ENCODE results near the gene GRIK2.
A peak's percentile ranks its signal among the peaks of the same experiment; 100 is the strongest.

GRIK2 gene

DNA sequence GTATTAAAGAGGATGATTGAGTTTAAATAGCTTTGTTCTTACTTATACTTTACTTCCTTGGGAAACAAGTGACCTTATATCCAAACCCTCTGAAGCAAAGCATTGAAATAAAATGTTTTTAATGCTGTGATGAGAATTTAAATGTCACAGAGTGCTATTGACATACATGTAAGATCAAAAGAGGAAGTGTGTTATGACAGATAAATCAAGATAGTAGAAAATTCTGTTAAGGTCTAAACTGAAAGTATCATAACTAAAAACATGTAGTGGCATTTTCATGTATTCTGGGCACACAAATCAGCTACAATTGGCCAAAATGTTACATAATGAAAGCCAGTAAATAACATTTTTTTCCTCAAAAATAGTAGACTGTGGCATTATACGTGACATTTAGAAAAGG, 318.0 kb downstream of the GRIK2 start:
- no peak for DNase-seq

- DNase-seq, result no peak
Observed at GRCh38 chr6:101716387-101716786, 322.9 kb downstream of the GRIK2 start.

DNA sequence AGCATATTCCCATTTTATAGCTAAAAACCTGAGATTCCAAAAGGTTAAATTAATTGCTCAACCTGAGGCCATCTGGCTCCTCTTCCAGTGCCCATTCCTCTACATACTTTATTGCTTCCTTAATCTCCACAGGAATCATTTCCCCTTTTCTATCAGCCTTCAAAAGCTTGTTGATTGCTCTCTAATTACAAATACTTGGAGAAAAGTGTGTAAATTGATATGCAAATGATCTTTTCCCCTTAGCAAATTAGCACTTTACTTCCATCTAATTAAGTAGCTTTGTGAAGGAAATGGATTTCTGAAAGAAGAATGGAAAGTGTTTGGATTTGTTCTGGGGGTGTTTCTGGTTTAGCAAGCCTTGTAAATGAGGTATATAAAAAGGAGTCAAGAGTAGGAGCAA, 323.3 kb downstream of the GRIK2 start:
- no peak for DNase-seq

DNA sequence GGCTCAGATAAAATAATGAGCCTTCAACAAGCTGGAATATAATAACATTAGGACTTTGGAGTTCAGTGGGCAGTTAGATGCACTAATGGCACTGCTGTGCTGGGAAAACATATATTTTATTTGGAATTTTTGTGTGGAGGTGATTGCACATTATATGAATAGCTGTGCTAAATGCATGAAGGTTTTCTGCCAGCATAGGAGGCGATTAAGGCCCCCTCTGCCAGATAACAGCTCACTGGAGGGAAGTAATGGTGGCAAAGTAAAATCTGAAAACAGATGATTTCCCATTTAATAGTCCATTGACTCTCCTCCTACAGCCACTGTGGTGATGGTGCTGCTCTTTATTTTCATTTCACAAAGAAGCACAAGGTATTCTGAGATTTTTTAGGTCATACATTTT, 326.0 kb downstream of the GRIK2 start:
- no peak for DNase-seq

DNA sequence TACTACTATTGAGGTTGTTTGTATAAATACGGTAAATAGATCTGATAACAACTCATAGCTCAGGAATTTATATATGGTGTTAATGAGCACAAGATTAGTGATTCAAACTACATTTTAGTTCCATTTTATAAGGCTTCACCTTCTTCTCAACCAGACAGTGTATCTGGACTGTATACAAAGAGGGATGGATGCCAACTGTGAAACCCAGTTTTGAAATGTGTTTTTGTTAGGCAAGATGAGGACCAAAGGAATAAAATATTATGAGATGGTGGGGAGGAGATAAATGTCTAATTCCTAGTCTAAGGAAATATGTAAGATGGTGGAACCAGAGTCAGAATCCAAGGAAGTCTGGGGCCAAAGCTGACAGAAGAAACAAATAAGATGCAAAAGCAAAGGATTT, 329.0 kb downstream of the GRIK2 start:
- no peak for DNase-seq

DNA sequence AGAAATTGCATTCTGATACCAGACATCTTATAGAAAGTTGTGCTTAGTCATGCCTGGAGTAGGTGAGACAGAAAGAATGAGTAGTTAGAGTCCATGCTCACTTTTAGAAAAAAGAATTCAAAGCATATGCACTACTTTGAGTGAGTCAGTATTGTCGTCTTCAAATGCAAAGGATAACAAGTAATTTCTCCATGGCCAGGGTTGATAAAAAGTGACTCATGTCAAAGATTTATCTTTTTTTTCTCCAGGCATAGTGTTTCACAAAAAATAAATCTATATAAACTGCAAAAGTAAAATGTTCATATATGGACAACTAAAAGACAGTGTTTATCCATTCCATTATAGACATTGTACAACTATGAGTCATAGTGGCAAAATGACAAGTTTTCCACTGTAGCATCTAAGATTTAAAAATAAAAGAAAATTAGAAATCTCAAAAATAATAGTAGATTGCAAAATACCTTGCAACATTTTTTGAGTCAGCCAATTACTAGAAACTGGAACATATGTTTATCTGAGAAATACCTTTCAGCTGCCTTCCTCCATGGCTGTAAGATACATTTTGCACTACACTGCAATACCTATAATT, 329.6 kb downstream of the GRIK2 start:
- DNase-seq, result peak in 1 of 56 donors; percentile 18

DNA sequence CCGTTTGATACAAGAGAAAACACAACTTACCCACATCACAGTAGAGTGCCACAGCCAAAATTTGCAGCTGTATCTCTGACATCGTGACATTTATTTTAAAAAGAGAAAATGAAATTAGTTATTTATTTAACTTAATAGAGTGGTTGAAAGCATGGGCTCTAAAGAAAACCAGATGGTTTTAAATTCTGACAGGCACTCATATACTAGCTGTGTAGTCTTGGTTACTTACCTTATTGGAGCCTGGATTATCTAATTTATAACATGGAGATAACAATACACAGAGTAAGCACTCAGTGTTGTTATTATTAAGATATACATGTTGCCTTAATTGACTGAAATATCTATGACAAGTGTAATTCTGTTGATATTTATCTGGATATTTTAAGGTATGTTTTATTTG, 334.9 kb downstream of the GRIK2 start:
- no peak for DNase-seq

DNA sequence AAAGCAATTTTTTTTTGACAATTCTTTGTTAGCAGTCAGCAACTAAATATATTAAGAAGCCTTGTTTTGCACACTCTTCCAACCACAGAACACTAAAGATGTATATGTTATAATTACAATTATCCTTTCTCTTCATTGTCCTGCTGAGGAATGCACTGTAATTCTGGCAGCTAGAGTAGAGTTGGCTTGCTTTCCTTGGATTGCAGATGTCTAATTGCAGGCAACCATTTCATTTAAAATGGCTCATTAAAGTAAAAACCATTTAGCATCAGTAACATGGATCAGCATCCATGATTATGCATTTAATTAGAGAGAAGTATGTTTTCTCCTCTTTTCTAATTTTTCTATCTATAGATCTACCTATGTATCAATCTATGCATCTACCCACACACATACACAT, 335.4 kb downstream of the GRIK2 start:
- DNase-seq, result no peak

- no peak for DNase-seq
Observed at GRCh38 chr6:101730954-101731353, 337.4 kb downstream of the GRIK2 start.

DNA sequence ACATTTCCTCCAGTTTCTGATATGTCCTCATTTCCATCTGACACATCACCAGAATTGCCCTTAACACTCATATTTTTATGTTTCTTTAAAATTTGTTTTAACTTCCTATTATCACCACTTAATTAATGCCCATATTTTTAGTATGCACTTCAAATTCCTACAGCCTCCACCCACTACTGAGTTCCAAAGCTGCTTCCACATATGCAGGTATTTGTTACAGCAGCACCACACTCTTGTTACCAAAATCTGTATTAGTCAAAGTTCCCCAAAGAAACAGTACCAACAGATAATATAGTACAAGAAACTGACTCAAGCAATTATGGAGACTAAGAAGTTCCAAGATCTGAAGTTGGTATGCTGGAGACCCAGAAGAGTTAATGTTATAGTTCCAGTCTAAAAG, 340.4 kb downstream of the GRIK2 start:
- no peak for DNase-seq

DNA sequence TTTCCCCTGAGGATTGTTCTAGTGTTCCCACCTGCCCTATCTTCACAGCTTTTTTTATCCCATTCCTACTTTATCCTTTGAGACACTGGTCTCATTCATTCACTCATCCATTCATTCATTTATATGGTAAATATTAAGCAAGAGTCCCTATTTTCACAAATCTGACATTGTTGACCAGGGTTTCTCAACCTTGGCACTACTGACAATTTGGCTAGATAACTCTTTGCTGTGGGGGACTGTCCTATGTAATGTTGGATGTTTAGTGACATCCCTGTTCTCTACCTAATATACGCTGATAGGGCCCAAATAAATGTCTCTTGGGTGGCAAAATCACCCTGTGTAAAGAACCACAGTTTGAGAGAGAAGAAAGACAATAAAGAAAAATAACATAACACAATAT, 345.0 kb downstream of the GRIK2 start:
- no peak for DNase-seq

DNA sequence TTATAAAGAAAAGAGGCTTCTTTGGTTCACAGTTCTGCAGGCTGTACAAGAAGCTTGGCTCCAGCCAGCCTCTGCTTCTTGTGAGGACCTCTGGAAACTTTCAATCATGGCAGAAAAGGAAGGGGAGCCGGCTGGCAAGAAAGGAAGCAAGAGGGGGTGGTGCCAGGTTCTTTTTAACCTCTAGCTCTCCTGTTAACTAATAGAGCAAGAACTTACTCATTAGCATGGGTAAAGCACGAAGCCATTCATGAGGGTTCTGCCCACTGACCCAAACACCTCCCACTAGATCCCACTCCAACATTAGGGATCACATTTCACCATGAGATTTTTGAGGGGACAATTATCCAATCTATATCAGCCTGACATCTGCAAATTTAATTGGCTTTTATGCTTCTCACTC, 347.1 kb downstream of the GRIK2 start:
- no peak for DNase-seq

DNA sequence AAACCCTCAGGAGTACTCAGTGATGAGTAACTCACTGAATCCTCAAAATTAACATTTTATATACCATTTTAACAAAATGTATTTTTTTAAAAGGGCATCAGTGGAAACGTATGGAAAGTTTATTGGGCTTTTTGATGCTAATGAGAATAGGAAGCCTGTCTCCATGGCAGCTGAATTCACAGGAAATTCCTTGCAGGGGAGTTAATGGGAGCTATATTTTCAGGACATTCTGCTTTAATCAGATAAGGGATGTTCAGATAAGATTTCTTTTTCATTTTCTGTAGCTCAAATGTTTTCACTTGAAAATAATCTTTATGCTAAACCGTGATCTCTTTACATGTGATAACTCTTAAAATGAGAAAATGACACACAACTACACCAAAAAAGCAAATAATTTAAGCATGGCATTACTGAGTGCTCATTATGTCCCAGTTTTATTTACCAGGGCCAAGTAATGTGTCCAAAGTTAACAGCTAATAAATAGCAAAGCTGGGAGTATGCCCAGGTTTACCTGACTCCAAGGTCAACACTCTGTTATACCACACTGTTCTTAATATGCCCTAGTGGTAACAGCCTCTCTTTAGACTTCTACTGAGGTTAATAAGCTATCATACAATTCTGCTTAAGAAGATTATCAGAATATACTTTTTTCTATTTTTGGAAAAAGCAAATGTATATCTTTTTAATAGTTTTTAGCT, 348.1 kb downstream of the GRIK2 start:
- DNase-seq, result no peak

GRCh38 chr6:101747160-101747559, 353.7 kb downstream of the GRIK2 start:
- DNase-seq, result no peak

DNA sequence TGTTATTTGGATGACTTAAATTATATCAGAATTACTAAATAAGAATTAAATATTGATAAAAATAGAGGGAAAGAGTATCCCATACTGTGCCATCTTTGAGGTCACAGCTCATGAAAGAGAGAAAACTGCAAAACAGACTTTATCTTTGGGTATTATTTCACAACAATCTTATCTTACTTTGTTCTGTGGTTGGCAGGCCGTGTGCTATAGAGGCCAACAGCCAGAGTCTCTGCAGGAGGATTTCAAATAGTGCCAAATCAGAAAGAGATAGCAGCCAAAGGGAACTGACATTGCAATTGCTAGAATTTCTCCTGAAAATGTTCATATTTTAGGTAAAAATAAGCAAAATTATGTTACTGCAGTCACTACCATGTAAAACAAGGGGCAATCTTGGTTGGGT, 354.2 kb downstream of the GRIK2 start:
- DNase-seq, result no peak

DNA sequence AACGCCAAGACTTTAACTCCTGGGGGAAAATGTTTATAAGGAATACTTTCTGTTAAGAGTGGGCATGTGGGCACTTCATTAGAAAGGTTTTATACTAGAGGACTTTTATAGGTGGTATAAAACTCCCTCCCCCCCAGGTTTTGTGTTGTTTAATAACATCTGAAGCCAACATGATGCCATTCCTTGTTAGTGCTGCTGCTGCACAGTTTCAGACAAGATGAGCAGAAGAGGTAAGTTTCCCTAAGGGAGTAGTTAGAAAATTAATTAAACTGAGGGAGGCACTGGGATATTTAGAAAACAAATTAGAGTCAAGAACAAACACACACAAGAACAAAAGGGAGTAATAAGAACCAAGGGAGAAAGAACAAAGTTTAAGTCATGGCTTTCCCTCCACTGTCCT, 362.4 kb downstream of the GRIK2 start:
- DNase-seq, result no peak

- DNase-seq, result no peak
Observed at GRCh38 chr6:101758368-101758767, 364.9 kb downstream of the GRIK2 start.

GRCh38 chr6:101760843-101761621, 367.5 kb downstream of the GRIK2 start:
- no peak for DNase-seq

GRCh38 chr6:101762851-101763250, 369.3 kb downstream of the GRIK2 start:
- DNase-seq, result no peak

DNA sequence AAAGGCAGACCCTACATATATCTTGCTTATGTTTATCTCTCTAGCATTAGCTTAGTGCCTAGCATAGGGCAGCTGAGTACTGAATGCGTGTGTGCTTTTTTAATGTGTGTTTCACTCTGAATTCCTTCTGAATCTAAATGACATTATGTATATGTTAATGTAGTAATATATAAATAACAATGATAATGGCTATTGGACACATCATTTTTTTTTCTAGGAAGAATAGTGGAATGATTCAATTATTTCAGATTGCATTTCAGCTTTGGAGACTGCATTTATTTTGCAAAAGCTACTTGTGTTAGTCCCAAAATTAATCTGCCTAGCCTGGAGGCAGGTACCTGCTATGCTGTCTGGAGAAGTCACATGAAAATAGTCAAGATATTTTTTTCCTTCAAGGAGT, 371.8 kb downstream of the GRIK2 start:
- no peak for DNase-seq

DNA sequence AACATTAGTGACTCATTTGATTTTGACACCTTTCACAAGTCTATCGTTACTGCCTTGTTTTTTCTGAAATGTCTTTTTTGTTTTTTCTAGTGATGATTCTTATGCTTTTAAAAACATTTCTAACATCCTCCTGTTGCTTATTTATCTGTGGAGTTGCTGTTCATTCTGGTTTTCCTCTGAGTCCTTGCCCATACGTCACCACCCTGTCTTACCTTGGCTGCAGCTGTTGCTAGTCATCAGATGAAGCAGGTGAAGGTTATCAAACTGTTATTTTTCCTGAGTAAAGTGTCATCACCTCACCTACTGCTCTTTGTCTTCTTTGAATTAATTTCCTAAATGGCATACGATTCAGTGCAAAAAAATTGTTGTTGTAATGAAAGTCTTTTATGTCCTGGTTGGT, 376.6 kb downstream of the GRIK2 start:
- DNase-seq, result no peak

- peak in 25 of 56 donors; percentile 1 to 56 (median 8) for DNase-seq
Observed at GRCh38 chr6:101776919-101777350, 383.4 kb downstream of the GRIK2 start.

GRCh38 chr6:101777646-101778045, 384.1 kb downstream of the GRIK2 start:
- DNase-seq, result no peak

All from amygdala (tissue), 56 donors.